HL-60/S4 (cell line): ENCODE measurements around the gene PKP4.

Experiments
- in situ Hi-C: fragments of 300-500 bp; cut with MboI; formaldehyde crosslinking; loops from 2 replicates; pipeline ENCODE4 v1.14.3; 2022; ENCODE audit warnings: low sequenced_read_pairs

The PKP4 gene

GRCh38 chr2:158635961-158636601 is 179.3 kb downstream of the PKP4 start:
- in situ Hi-C loops, result no loop called here

GRCh38 chr2:158637357-158637756 is 180.6 kb downstream of the PKP4 start:
- in situ Hi-C loops, result no loop called here

- in situ Hi-C loops, result no loop called here
Observed at GRCh38 chr2:158644139-158644538, 187.4 kb downstream of the PKP4 start.

GRCh38 chr2:158645299-158645698 is 188.5 kb downstream of the PKP4 start:
- in situ Hi-C loops, result no loop called here

- in situ Hi-C loops, result no loop called here
Observed at GRCh38 chr2:158647436-158648231, 190.9 kb downstream of the PKP4 start.

- in situ Hi-C loops, result no loop called here
Observed at GRCh38 chr2:158649846-158650245, 193.1 kb downstream of the PKP4 start.

GRCh38 chr2:158650646-158651357 is 194.1 kb downstream of the PKP4 start:
- in situ Hi-C loops, result no loop called here

GRCh38 chr2:158651358-158652057 is 194.8 kb downstream of the PKP4 start:
- in situ Hi-C loops, result no loop called here

- in situ Hi-C loops, result no loop called here
Observed at GRCh38 chr2:158655628-158656027, 198.9 kb downstream of the PKP4 start.

GRCh38 chr2:158656492-158657229 is 199.9 kb downstream of the PKP4 start:
- in situ Hi-C loops, result no loop called here

GRCh38 chr2:158658396-158658795 is 201.6 kb downstream of the PKP4 start:
- in situ Hi-C loops, result no loop called here

GRCh38 chr2:158659483-158659882 is 202.7 kb downstream of the PKP4 start:
- in situ Hi-C loops, result no loop called here

GRCh38 chr2:158661231-158661630 is 204.5 kb downstream of the PKP4 start:
- in situ Hi-C loops, result no loop called here

- in situ Hi-C loops, result no loop called here
Observed at GRCh38 chr2:158662421-158662820, 205.7 kb downstream of the PKP4 start.

GRCh38 chr2:158663796-158664195 is 207.0 kb downstream of the PKP4 start:
- in situ Hi-C loops, result no loop called here

- in situ Hi-C loops, result no loop called here
Observed at GRCh38 chr2:158664987-158665386, 208.2 kb downstream of the PKP4 start.

- in situ Hi-C loops, result no loop called here
Observed at GRCh38 chr2:158665536-158666302, 209.0 kb downstream of the PKP4 start.

GRCh38 chr2:158666969-158667368 is 210.2 kb downstream of the PKP4 start:
- in situ Hi-C loops, result no loop called here

GRCh38 chr2:158667586-158667985 is 210.8 kb downstream of the PKP4 start:
- in situ Hi-C loops, result no loop called here
